Measurements from ENCODE around the gene HDAC4.

Gene HDAC4

DNA sequence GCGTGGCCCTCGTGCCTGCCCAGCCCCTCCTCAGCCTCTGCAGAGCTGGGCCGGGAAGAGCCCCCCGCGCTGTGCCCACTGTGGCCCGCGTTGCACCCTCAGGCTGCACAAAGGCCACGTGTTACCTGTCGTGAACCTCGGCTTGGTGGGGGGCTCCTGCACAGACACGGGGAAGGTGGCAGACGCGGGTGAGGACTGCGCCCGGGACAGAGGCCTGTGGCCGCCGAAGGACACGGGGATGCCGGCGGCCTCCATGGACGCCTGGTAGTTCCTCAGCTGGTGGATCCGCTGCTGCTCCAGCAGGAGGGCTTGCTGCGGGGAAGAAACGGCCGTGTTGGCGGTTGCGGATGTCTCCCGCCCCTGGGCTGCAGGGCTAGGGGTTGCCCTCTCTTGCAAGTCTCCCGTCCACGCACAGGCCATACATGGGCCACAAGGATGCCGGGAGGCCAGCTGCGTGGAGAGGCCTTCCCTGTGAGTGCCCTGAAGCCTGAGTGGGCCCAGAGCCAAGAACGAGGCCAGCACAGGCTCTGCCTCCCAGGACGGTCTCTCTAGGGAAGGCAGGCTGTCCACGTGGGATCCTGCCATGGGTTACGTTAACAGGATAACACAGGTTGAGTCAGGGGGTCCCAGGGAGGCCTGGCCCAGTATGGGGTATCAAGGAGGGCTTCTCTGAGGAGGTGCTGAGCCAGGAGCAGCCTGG, 289.3 kb downstream of the HDAC4 start:
- no peak for DNase-seq

DNA sequence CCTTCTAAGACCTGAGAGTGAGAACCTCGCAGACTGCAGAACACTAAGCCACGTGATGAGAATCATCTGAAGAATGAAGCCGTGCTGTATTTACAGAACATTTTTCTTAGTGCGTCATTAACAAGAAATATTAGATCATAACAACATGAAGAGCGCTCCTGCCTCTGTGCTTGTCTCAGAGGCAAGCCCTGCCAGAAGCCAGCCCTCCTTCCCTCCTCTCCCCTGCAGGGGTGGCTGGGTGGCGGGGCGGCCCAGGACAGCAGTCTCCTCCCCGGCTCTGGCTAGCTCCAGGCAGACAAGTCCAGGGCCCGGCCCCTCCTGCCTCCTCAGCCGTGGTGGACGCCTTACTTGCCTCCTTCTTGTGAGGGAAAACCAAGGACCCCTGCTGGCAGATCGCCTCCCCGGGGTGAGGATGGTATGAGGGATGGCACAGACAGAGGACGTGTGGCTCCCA, 290.2 kb downstream of the HDAC4 start:
- DNase-seq = no peak

DNA sequence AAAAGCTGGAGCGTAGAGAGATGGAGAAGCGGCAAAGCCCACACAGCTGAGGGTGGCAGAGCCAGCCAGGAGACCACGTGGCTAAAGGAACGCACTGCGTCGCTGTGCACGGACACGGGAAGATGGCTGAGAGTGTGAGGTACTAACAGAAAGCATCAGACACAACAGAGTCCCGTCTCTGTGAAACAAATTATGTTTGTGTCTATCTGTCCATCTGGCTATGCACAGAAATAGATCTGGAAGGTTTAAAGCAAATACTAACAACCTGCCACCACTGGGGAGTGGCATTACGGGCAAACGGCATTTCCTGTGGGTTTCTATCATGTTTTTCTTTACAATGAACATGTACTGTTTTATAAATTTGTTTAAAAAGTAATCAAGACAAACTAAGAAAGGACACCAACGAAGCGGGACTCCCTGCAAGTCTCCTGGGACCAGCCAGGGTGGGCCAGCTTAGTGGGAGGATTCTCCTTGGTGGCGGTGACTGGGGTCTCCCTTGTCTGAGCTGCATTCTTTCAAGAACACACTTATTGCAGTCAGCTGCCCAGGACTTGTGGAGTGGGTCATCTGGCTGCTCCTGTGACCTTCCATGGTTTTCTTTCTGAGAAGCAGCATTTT, 290.8 kb downstream of the HDAC4 start:
- DNase-seq = no peak

DNA sequence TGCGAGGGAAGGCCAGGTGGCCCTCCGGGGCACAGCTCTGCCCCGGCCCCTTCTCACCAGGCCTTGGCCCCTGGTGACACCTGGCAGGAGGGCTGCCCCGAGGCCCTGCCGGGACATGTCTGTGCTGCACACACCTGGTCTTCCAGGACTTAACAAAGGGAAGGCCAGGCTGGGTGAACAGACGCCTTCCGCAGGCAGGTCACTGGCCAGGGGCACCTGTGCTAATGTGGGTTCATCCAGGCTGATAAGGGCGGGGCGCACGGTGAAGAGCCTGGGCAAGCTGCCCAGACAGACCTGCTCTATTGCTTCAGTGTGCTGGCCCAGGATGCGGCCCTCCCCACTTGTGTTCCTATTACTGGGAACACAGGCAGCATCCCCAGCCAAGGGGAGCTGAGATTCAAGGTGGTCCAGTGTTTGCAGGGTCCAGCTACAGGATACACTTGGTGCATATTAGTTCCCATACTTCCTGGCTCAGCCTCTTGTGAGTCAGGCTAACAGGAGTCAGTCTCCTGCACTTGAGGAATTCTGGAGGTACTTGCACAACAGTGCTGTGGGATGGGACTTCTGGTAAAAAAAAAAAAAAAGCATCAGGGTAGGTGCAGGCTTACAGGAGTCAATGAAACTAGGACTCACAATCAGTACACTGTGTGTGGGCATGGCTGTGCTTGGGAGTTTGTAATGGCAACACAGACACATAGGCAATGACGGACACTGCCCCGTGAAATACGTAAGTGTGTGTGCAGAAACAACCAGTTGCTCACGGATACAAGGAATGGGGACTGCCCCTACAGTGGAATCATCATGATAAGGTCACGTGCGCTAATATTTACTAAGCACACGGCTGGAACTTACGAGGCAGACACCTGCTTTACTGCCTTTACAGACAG, 291.5 kb downstream of the HDAC4 start:
- DNase-seq = peak; percentile 77

DNA sequence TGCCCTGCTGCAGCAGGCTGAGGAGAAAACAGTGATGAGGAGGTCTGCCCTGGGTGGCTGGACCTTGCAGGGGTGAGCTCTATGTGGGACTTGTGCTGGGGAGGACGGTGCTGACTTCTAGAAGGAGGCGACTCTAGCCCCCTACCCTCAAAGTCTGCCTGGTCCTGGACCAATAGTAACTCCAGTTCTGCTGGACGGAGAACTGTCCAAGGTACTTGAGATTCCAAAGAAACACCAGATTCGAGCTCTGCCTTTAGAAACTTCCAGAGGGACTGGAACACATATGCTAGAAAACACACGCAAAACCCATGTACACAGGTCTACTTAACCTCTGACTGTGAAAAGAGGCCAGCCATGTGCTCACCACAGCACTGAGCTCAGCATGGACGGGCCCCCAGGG, 292.4 kb downstream of the HDAC4 start:
- DNase-seq = no peak

DNA sequence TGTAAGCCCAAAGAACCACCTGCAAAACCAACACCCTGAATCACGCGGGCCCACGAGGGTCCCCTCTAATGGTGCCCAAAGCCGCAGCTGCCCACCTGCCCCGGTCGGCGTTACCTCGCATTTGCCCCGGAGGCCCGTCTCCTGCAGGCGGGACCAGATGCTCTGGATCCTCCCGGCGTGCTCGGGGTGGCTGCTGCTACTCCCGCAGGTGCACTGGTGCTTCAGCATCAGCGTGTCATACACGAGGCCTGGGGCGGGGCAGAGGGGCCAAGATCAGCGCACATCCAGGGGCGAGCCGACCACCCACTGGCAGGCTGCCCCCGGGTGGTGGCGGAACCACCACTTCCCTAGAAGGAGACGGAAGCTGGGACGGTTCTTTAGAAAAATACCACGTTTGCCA, 292.9 kb downstream of the HDAC4 start:
- no peak for DNase-seq

DNA sequence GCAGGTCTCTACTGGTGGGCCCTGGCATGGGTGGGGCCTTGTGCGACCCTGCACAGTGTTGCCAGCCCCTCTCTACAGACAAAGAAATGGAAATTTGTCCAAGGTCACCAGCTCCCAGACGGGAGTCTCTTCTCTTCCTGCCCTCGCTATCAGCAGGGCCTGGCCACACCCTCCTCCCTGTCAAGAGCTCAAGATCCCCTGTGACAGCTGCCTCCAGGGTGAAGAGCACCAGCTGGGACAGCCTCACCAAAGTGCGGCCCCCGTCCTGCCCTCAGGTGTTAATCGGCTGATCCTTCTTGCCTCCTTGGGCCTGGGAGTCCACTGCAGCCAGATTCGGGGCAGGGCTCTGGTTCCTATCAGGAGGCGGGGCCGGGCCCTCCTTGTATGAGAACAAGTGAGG, 293.9 kb downstream of the HDAC4 start:
- DNase-seq = no peak

DNA sequence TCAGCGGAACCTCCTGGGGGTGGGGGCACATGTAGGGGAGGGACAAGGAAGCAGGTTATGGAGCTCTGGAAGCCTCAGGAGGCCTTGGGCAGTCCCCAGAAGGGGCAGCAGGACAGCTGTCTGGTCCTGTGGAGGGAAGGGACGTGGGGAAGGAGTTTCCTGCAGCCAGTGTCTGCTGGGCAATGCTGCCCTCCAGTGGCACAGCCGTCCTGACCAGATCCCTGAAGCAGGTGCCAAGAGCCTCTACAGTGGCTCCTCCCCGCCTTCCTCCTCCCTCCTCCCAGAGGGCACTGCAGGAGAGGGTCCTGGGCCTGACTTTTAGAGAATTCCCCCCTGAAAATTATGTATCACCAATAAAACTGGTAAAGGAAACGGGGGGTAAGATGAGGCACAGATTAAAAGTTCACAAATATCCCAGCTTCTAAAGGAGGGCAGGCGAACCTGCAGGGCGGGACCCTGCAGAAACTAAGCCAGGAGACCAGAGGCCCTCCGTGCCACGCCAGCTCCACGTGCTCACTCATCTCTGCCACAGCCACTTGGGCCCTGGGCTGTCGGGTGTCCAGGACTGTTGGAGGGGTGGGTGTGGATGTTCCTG, 294.4 kb downstream of the HDAC4 start:
- DNase-seq = peak; percentile 15

DNA sequence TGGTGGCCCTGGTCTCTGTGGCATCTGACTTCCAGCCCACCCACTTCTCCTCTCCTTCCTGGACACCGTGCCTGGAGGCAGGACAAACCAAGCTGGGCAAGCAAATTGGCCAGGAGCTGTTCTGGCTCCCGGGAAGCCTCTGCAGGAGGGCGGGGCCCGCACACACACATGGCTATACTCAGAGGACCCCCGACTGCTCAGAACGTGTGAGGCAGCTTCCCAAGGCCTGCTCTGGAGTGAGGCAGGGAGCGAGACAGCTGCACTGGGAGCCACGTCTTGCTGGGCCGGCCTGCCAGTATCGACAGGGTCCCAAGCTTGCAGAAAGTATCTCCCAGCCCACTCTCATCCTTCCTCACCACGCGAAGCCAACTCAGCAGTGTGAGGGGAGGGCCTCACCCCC, 295.6 kb downstream of the HDAC4 start:
- DNase-seq = no peak

DNA sequence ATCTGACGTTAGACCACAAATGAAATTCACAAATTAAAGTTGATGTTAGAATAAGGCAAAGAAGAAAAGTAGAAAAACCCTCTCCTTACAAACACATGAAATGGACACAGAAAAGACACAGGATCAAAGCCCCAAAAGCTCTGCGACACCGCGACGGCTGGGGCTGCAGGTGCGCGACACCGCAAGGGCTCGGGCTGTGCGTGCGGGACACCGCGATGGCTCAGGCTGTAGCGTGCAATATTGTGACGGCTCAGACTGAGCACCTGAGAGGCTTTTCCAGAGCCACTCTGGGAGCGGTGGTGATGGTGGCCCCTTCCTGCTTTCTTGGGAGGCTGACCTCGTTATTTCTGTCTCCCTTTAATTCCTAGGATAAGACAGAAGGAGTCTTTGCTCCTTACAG, 296.0 kb downstream of the HDAC4 start:
- no peak for DNase-seq

DNA sequence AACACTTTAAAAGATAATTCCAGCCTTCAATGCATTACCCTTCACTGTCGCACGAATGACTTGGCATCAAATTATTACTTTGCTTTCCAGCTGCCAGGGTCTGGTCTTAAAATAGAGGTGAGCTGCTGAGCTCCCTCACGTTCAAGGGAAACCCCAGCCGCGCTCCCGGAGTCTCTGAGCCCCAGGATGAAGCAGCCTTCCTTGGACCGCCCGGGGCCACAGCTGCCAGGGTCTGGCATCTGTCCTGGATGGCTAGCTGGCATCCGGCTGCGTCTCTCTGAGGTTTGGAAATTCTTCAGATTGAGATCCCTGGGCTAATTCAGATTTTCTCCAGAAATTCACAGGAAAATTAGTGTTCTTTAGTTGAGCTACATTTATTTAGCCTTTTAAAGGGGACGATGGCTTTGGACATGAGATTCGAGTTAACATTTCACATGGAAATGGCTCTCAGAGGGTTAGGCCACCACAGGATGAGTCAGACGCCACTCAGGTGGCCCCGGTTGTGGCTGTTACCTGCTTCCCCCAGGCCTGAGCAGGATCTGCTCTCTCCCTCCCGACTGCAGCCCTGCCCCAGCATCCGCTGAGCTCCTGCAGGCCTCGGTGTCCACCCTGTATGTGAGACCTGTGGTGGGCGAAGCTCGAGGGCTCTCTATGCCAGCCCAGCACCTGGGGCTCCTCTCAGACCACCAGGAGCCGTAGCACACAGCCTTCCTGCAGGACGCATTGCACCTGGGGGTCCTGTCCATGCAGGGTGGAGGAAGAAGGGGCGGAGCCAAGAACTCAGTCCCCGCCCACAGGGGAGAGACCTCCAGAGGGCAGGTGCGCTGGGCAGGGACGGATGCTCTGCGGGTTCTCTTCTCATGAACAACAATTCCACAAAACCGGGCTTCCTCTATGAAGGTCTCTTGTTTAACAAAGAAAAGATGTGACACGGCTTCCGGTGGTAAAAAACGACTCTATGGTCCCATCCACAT, 297.4 kb downstream of the HDAC4 start:
- no peak for DNase-seq

DNA sequence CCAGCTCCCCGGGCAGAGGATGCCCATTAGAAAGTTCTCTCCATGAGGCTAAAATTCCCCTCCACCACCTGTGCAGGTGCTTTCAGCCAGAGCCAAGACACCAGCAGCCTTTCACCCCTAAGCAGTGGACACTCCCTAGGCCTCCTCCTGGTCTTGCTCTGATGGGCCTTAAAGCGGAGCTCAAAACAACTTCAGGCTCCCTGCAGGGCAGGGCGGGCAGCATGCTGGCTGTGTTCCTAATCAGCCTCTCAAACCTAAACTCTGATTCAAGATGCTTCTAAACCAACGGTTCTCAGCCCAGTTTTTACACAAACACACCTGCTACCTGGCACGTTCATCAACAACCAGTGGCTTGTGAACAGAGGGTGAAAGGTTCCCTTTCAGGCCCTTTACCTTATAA, 298.6 kb downstream of the HDAC4 start:
- DNase-seq = no peak

DNA sequence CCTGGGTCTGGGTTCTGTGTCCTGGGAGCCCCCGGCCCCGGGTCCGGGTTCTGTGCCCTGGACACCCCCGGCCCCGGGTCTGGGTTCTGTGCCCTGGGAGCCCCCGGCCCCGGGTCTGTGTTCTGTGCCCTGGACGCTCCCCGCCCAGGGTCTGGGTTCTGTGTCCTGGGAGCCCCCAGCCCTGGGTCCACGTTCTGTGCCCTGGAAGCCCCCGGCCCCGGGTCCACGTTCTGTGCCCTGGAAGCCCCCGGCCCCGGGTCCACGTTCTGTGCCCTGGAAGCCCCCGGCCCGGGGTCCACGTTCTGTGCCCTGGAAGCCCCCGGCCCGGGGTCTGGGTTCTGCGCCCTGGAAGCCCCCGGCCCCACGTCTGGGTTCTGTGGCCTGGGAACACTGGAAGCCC, 299.0 kb downstream of the HDAC4 start:
- DNase-seq = no peak

DNA sequence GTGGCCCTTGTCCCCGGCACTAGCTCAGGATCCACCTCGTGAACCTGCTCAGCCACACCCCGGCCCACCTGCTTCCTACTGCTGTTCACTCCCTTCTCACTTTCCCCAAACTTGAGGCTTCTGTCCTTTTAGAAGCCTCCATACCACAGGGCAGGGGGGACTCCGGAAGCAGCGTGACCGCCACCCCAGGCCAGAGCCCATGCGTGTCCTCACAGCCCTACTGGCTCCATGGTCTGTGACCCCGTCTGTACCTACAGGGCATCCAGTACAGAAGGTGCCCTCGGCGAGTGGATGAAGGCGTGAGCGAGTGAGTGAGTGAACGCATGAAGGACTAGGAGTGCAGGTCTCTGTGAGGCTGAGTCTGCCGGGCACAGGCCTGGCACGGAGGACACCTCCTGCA, 299.7 kb downstream of the HDAC4 start:
- DNase-seq = no peak

DNA sequence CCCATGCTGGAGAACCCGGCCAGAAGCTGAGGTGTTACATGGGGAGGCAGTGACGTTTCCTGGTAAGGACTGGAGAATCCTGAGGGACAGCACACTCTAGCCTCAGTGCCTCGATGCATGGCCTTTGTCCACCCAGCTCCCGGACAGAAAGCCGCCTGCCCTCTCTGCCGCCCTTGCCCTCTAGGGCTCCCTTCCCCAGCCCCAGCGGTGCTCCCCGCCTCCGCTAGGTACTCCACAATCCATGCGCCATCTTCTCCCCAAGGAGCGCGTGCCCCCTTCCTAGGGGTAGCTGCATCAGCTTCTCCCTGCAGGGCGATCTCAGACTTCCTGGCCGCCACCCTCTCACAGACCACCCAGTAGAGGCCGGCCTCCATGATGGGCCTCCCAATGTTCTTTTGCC, 301.3 kb downstream of the HDAC4 start:
- DNase-seq = no peak

DNA sequence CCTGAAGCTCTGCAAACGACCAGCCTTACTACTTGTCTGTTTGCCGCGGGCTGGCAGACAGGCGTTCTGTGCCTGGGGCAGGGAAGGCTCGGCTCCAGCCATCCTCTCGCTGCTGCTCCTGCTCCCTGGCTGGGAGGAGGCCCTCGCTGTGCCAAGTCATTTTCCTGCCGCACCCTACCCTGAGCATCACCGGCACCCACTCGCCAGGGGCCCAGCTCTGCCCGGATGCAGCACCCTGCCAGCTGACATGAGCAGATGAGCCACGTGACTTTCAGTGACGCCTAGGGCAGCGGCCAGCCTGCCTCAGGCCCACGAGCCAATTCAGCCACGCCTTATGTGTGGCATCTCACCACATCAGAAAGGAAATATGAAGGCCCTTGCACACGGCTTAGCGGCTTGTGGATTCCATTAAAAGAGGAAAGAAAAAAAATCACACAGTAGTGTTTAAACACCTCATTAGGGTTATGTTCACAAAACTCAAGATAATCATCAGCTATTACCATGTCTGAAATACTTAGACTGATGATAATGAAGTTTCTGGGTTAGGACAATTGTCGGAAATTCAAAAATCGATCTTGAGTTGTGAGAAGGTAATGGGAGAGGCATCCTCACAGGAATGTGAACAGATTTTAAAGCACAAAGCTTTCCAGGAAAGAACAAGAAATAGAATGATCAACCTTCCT, 302.4 kb downstream of the HDAC4 start:
- DNase-seq = no peak

DNA sequence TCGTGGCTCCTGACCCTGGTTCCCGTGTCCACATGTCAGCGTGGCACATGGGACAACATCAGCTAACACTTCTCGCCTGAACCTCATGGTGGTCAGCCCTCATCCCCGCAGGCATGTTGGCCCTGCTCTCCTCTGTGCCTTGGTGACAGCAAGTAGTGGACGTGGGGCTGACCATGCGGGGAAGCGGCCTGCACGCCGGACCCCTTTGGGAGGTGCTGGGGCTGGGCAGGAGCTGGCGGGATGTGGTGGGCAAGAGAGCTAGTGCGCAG, 303.5 kb downstream of the HDAC4 start:
- DNase-seq = no peak

DNA sequence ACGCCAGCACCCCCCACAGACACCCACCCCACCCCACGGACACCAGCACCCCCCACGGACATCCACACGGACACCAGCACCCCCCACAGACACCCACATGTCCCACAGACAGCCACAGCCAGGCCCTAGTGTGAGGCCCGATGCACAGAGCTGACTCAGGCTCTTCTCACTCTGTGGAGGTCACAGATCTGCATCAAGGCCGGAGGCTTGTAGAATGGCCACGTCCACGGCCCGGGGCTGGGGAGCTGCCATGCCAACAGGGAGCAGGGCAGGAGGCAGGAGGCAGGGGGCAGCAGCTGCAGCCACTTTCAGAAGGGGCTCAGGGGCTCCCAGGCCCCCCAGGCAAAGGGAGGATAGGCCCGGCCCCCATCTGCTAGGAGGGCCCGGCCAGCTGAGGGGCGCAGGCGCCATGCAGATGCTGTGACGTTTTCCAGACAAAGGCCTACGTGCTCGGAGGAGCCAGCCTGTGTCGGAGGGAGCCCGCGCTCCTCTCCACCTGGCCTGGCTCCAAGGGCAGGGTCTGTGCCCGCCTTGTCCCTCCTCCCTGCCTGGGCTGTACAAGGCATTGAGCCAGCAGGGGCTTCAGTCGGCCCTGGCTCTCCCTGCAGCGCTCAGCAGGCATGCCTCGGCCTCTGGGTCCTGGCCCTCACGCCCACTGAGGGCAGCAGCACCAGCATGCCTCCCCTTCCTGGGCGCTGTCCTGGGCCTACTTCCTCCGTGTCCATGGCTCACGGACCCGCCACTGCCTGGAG, 304.0 kb downstream of the HDAC4 start:
- DNase-seq = no peak

DNA sequence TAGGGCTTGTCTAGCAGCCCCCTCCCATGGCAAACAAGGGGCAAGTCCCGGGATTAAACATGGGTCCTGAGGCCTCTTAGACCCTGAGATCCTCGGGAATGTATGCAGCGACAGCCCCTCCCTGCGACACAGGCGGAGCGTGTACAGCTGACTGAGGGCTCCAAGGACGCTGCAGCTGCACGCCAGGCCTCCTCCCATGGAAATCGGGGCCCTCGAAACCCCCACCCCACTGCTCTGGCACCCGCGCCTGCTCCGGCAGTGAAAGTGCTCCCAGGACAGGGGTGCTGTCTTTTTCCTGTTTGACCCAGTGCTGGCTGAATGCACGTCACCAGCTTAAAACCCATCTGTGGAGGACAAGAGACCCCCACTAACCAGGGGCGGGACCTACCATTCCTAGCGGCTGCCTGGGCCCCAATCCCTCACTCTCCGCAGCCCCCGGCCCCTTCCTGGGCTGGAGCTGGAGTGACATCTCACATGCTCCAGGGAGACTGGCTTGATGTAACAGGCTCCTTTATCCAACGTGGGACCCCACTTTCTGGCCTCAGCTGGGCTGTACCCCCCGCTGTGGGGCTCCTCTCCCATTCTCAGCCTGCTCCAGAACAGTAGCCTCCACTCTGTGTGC, 305.2 kb downstream of the HDAC4 start:
- DNase-seq = no peak

DNA sequence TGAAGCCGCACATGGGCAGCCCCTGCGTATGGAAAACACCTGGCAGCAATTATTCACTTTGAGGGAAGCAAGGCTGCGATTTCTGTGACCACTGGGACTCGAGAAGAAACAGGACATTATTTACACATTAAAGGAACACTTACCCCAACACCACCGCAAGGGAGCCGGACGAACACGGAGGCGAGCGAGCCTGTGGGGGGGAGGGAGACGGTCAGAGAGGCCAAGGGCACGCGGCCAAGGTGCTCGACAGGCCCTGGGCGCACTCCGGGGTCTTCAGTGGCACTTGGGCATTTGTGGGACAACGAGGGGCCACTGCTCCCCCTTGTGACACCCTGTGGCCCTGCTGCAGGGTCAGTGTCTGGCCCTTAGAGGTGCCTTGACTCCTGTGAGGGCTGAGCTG, 306.0 kb downstream of the HDAC4 start:
- DNase-seq = no peak

DNA sequence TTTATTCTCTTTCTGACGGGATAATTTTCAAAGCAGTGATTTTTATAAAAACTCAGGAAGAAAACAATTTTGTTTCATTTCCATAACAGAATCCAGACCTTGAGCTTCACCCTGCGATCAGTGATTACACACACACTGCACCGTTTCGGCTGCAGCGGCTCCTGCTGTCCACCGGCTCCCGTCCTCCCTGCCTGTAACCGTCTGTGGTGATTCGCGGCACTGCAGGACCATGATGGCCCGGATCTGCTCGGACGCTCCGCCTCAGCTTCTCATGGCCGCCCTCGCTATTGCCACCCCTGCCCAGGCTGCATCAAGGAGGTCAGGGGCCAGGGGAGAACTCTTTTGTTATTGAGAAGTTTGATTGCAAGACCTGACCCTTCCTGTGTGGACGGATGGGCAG, 306.9 kb downstream of the HDAC4 start:
- DNase-seq = no peak
